Measurements from ENCODE around the gene POM121.
"Not testable (repeated sequence)": the region's sequence is repeated elsewhere in the genome, so short reads cannot be mapped to it uniquely, and the experiment has no call there.

GRCh38 chr7:72948714-72949113 is 23.8 kb downstream of the POM121 start:
- not testable (repeated sequence) for TF ChIP-seq POLR2A (IDR thresholded peaks at IDR 0.05); CTCF (IDR thresholded peaks at IDR 0.05); POLR2AphosphoS5 (IDR thresholded peaks at IDR 0.05; ENCODE audit: insufficient read depth in 1 of 2, low read depth in 1 of 2)

Data from vagina (tissue), 2 donors.